Measurements from ENCODE around the gene RBM39.
A peak's percentile ranks its signal among the peaks of the same experiment; 100 is the strongest.

Gene RBM39

GRCh38 chr20:35665949-35666288, 76.1 kb downstream of the RBM39 start:
- DNase-seq, result no peak

- DNase-seq, result peak; percentile 83
These were observed 77.4 kb downstream of the RBM39 start, which contains the start of the genes CPNE1 and RBM12 for GRCh38 chr20:35664466-35665206. TSS of gene CPNE1 (minus strand) at chr20:35664900. CDS start at chr20:35632923, 31,977 bp downstream. TSS of gene RBM12 (minus strand) at chr20:35664900. CDS start at chr20:35655322, 9,578 bp downstream.

- DNase-seq, result no peak
These were observed 78.3 kb downstream of the RBM39 start for GRCh38 chr20:35663516-35664465.

- DNase-seq, result no peak
These were observed 79.5 kb downstream of the RBM39 start for GRCh38 chr20:35662551-35662950.

- DNase-seq, result no peak
These were observed 80.2 kb downstream of the RBM39 start for GRCh38 chr20:35661908-35662307.

GRCh38 chr20:35661053-35661452, 81.0 kb downstream of the RBM39 start:
- no peak for DNase-seq

- DNase-seq, result no peak
These were observed 81.7 kb downstream of the RBM39 start for GRCh38 chr20:35660122-35660937.

- no peak for DNase-seq
These were observed 84.8 kb downstream of the RBM39 start for GRCh38 chr20:35657271-35657670.

GRCh38 chr20:35654415-35654814, 87.6 kb downstream of the RBM39 start:
- no peak for DNase-seq

- DNase-seq, result no peak
These were observed 88.2 kb downstream of the RBM39 start for GRCh38 chr20:35653893-35654292.

All from GOT3 (cell line).